ENCODE measurements around the gene CNKSR3. TPM values are rescaled to one million over a fixed set of nuclear protein-coding genes. Genes with fewer than 3 reads are reported as not detected.

CNKSR3 gene
- total RNA-seq, 1 experiment from 2014 or later: 5.6 TPM

GRCh38 chr6:154412106-154412820 lies 98.2 kb downstream of the CNKSR3 start:
- H3K4me2 ChIP-seq (ENCODE audit: insufficient read depth, insufficient read length, low read length): no peak overlapping the region
- Mint-ChIP-seq H3K9me3 (no peaks in the 10 kb centered on the region), H3K27ac (no peak overlapping the region; a peak in 1 of 7 replicates), H3K4me3 (no peak overlapping the region), H3K4me1 (peaks cover 11 to 16% of the 10 kb centered on the region in 2 experiments), H3K36me3 (ENCODE audit: insufficient read depth in 1 of 3, low read depth in 3 of 3) (peaks cover 7 to 39% (median 8%) of the 10 kb centered on the region in 3 experiments; a peak in 6 of 7 replicates), H3K27me3 (ENCODE audit: low read depth) (no peaks in the 10 kb centered on the region)
- no peak overlapping the region for H3K23ac ChIP-seq (ENCODE audit: insufficient read length, low read depth, low read length)
- H3K9ac ChIP-seq (ENCODE audit: extremely low read depth, insufficient read length, low read length): no peak overlapping the region
- H4K8ac ChIP-seq (replicated peaks; ENCODE audit: insufficient read length, low read depth, low read length): no peak overlapping the region
- H3K56ac ChIP-seq (ENCODE audit: insufficient read length, low read depth, low read length): no peak overlapping the region
- H4K5ac ChIP-seq (ENCODE audit: insufficient read length, low read depth, low read length): no peak overlapping the region
- WGBS (ENCODE audit: extremely low coverage, insufficient read length, low lambda C conversion rate): no CpG with 5 or more reads among the region's 5 CpGs
- H2AK5ac ChIP-seq (ENCODE audit: insufficient read length, low read length): no peak overlapping the region
- no peaks in the 10 kb centered on the region for H3K27me3 ChIP-seq (ENCODE audit: insufficient read depth, low read length)
- no peaks in the 10 kb centered on the region for H3K23me2 ChIP-seq (ENCODE audit: insufficient read length, low read depth, low read length, poor library complexity, severe bottlenecking)
- H3K4me1 ChIP-seq (ENCODE audit: insufficient read depth, low read length): peaks cover 3% of the 10 kb centered on the region; the same call in 1 of the 2 replicates
- H3K14ac ChIP-seq (ENCODE audit: insufficient read depth, low read length): no peak overlapping the region
- no peak overlapping the region for H3K18ac ChIP-seq (ENCODE audit: insufficient read length, low read depth, low read length)
- no peak overlapping the region for H4K91ac ChIP-seq (ENCODE audit: insufficient read length, low read depth, low read length)
- no peaks in the 10 kb centered on the region for H3K79me2 ChIP-seq (ENCODE audit: insufficient read depth, low read length)
- H4K20me1 ChIP-seq (ENCODE audit: control insufficient read depth, insufficient read depth, insufficient read length): no peaks in the 10 kb centered on the region
- TF ChIP-seq CTCF (conservative IDR thresholded peaks at IDR 0.05): no peak
- no peak overlapping the region for H2BK12ac ChIP-seq (ENCODE audit: insufficient read length, low read depth, low read length)
- no peak overlapping the region for H3T11ph ChIP-seq (ENCODE audit: low read length)
- no peak overlapping the region for H2BK15ac ChIP-seq (ENCODE audit: low read depth, low read length)
- H3K79me1 ChIP-seq (ENCODE audit: insufficient read depth, low read depth, low read length, poor library complexity, severe bottlenecking): no peaks in the 10 kb centered on the region
- H2BK20ac ChIP-seq (ENCODE audit: low read depth, low read length, poor library complexity, severe bottlenecking): no peak overlapping the region
- no peak overlapping the region for H2BK5ac ChIP-seq (ENCODE audit: insufficient read length, low read length)
- no peak overlapping the region for H3K4ac ChIP-seq (ENCODE audit: low read depth, low read length)
- H2BK120ac ChIP-seq (ENCODE audit: low read depth, low read length, poor library complexity, severe bottlenecking): no peak overlapping the region
- no peak overlapping the region for H3K27ac ChIP-seq (ENCODE audit: insufficient read length, low read depth, low read length)
- DNase-seq: no peak
- no peak overlapping the region for H2AFZ ChIP-seq (ENCODE audit: low read length)
- H3K9me3 ChIP-seq (ENCODE audit: control insufficient read depth, low read depth, low read length): no peaks in the 10 kb centered on the region

All from H9 (cell line).